GM12801 (cell line): ENCODE measurements around the gene ATCAY.

Experiments used
- CTCF ChIP-seq: IDR thresholded peaks from one replicate; pipeline ENCODE4 v1.5.1; 2011; ENCODE audit warnings: control low read depth; ENCODE audit not compliant: insufficient read length; ENCODE audit errors: extremely low read depth

Gene ATCAY

GRCh38 chr19:3936506-3937442 lies 56.3 kb downstream of the ATCAY start:
- TF ChIP-seq CTCF, result no peak

GRCh38 chr19:3942790-3943409 lies 62.4 kb downstream of the ATCAY start:
- no peak for TF ChIP-seq CTCF

- no peak for TF ChIP-seq CTCF
These were observed 63.7 kb downstream of the ATCAY start for GRCh38 chr19:3944018-3944721.

- no peak for TF ChIP-seq CTCF
These were observed 65.4 kb downstream of the ATCAY start for GRCh38 chr19:3945838-3946237.

GRCh38 chr19:3949294-3949693 lies 68.8 kb downstream of the ATCAY start:
- TF ChIP-seq CTCF, result no peak

- no peak for TF ChIP-seq CTCF
These were observed 69.7 kb downstream of the ATCAY start for GRCh38 chr19:3949997-3950859.
